Muscle layer of duodenum (tissue), 2 donors: ENCODE measurements around the gene TMEM255B.
"Not testable (repeated sequence)": the region's sequence is repeated elsewhere in the genome, so short reads cannot be mapped to it uniquely, and the experiment has no call there.

Experiments
- H3K27ac ChIP-seq: one replicate; pipeline ENCODE4 v1.7.0; 2013; ENCODE audit warnings: mild to moderate bottlenecking, low read length
- H3K27me3 ChIP-seq: one replicate; pipeline ENCODE4 v1.7.0; 2013; ENCODE audit warnings: low read depth, mild to moderate bottlenecking, control low read depth, low read length
- H3K36me3 ChIP-seq, 2 donors: one replicate each; pipeline ENCODE4 v1.7.0; 2013; ENCODE audit warnings: low read length in 2 of 2, control low read depth in 1 of 2, mild to moderate bottlenecking in 1 of 2; ENCODE audit not compliant: insufficient read depth in 2 of 2, control insufficient read depth in 1 of 2
- H3K4me1 ChIP-seq, 2 donors: one replicate each; pipeline ENCODE4 v1.7.0; 2013; ENCODE audit warnings: low read length in 2 of 2, mild to moderate bottlenecking in 2 of 2, control low read depth in 1 of 2, moderate library complexity in 1 of 2; ENCODE audit not compliant: insufficient read depth in 2 of 2, control insufficient read depth in 1 of 2
- H3K4me3 ChIP-seq, 2 donors: one replicate each; pipeline ENCODE4 v1.7.0; 2013; ENCODE audit warnings: low read length in 2 of 2, low read depth in 1 of 2, mild to moderate bottlenecking in 1 of 2
- H3K9me3 ChIP-seq, 2 donors: one replicate each; pipeline ENCODE4 v1.7.0; 2013; ENCODE audit warnings: low read length in 2 of 2, control low read depth in 1 of 2, mild to moderate bottlenecking in 1 of 2; ENCODE audit not compliant: control insufficient read depth in 1 of 2
- donor health status: healthy.

The TMEM255B gene

GRCh38 chr13:113794086-113794485 lies 35.1 kb downstream of the TMEM255B start:
- Histone ChIP-seq H3K4me3 (no peak overlapping the region), H3K36me3 (no peaks in the 10 kb centered on the region), H3K27me3 (no peaks in the 10 kb centered on the region), H3K27ac (no peak overlapping the region), H3K9me3 (no peaks in the 10 kb centered on the region), H3K4me1 (no peaks in the 10 kb centered on the region)

GRCh38 chr13:113794764-113795173 lies 35.7 kb downstream of the TMEM255B start:
- Histone ChIP-seq H3K36me3 (no peaks in the 10 kb centered on the region), H3K27ac (no peak overlapping the region), H3K4me1 (no peaks in the 10 kb centered on the region)

GRCh38 chr13:113795362-113795761 lies 36.3 kb downstream of the TMEM255B start:
- H3K4me3 ChIP-seq, H3K9me3 ChIP-seq, H3K27ac ChIP-seq, H3K27me3 ChIP-seq, H3K4me1 ChIP-seq, H3K36me3 ChIP-seq: not testable (repeated sequence)

More at GRCh38 chr13:113794764-113795173, 35.7 kb downstream of the TMEM255B start:
- Histone ChIP-seq H3K9me3 (no peaks in the 10 kb centered on the region), H3K4me3 (no peak overlapping the region), H3K27me3 (no peaks in the 10 kb centered on the region)

- Histone ChIP-seq H3K27me3 (no peaks in the 10 kb centered on the region), H3K27ac (no peak overlapping the region), H3K4me3 (no peak overlapping the region), H3K9me3 (no peaks in the 10 kb centered on the region), H3K4me1 (no peaks in the 10 kb centered on the region), H3K36me3 (no peaks in the 10 kb centered on the region)
Observed at GRCh38 chr13:113796211-113796963, 37.4 kb downstream of the TMEM255B start.

GRCh38 chr13:113796964-113797676 lies 38.1 kb downstream of the TMEM255B start:
- no peak overlapping the region for H3K27ac ChIP-seq
- no peaks in the 10 kb centered on the region for H3K9me3 ChIP-seq
- H3K27me3 ChIP-seq = no peaks in the 10 kb centered on the region
- no peak overlapping the region for H3K4me3 ChIP-seq
- H3K36me3 ChIP-seq = no peaks in the 10 kb centered on the region
- H3K4me1 ChIP-seq = peaks cover 0 to 5% of the 10 kb centered on the region in 2 donors

GRCh38 chr13:113798200-113798811 lies 39.3 kb downstream of the TMEM255B start:
- Histone ChIP-seq H3K4me1 (peaks cover 0 to 8% of the 10 kb centered on the region in 2 donors), H3K4me3 (no peak overlapping the region)

GRCh38 chr13:113800576-113800926 lies 41.5 kb downstream of the TMEM255B start:
- no peak overlapping the region for H3K27ac ChIP-seq

More at GRCh38 chr13:113798200-113798811, 39.3 kb downstream of the TMEM255B start:
- H3K9me3 ChIP-seq = no peaks in the 10 kb centered on the region
- no peaks in the 10 kb centered on the region for H3K36me3 ChIP-seq
- H3K27me3 ChIP-seq = no peaks in the 10 kb centered on the region
- no peak overlapping the region for H3K27ac ChIP-seq

DNA sequence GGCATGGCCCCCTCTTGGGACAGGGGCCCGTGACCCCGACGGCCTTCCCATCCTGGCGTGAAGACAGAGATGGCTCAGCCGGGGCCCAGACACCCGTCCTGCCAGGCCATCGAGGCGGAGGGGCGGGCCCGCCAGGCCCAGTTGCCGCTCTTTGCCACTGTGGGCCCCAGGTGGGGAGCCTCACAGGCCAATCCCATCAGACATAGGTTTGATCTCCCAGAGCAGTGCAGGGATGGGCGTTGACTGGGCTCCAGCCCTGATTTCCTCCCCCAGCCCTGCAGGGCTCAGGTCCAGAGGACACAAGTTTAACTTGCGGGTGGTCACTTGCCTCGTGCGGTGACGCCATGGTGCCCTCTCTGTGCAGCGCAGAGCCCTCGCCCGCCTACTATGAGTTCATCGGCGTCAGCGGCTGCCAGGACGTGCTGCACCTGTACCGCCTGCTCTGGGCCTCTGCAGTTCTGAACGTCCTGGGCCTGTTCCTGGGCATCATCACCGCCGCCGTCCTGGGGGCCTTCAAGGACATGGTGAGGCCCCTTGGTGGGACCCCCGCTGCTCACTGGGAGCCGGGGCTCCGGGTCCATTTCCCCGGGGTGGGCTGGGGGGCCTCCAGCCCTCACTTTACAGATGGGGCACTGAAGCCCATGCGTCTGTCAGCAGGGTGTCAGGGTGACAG lies 42.4 kb downstream of the TMEM255B start:
- no peak overlapping the region for H3K27ac ChIP-seq
- no peaks in the 10 kb centered on the region for H3K36me3 ChIP-seq
- H3K4me3 ChIP-seq = no peak overlapping the region
- H3K9me3 ChIP-seq = no peaks in the 10 kb centered on the region
- H3K27me3 ChIP-seq = no peaks in the 10 kb centered on the region
- H3K4me1 ChIP-seq = peaks cover 0 to 8% of the 10 kb centered on the region in 2 donors

More at GRCh38 chr13:113800576-113800926, 41.5 kb downstream of the TMEM255B start:
- no peaks in the 10 kb centered on the region for H3K27me3 ChIP-seq
- no peaks in the 10 kb centered on the region for H3K36me3 ChIP-seq
- H3K4me3 ChIP-seq = no peak overlapping the region
- H3K9me3 ChIP-seq = no peaks in the 10 kb centered on the region
- peaks cover 0 to 8% of the 10 kb centered on the region in 2 donors for H3K4me1 ChIP-seq

DNA sequence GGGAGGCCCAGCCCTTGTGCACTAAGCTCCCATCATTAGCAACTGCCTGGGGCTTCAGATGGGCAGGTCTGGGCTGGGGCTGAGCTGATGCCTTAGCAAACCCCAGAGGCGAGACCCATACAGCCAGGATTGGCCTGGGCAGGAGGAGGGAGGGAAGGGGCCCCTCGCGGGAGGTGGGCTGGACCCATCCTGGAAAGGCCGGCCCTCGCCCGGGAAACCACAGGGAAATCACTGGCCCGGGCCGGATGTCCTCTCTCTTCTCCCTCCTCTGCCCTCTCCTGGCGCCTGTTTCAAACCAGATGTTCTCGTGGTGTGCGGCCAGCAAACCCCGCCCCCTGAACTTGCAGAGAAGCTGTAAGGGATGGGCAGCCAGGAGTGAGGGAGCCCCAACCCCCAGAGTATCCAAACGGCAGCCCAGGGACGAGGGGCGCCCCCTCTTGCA lies 43.1 kb downstream of the TMEM255B start:
- Histone ChIP-seq H3K9me3 (no peaks in the 10 kb centered on the region), H3K27ac (no peak overlapping the region), H3K27me3 (no peaks in the 10 kb centered on the region), H3K36me3 (no peaks in the 10 kb centered on the region), H3K4me1 (peaks cover 0 to 8% of the 10 kb centered on the region in 2 donors), H3K4me3 (no peak overlapping the region)

GRCh38 chr13:113802761-113803160 lies 43.7 kb downstream of the TMEM255B start:
- Histone ChIP-seq H3K4me1 (peaks cover 0 to 8% of the 10 kb centered on the region in 2 donors), H3K36me3 (no peaks in the 10 kb centered on the region), H3K4me3 (no peak overlapping the region), H3K9me3 (no peaks in the 10 kb centered on the region), H3K27me3 (no peaks in the 10 kb centered on the region), H3K27ac (no peak overlapping the region)
